Astrocyte of the spinal cord (primary cell): ENCODE data around the gene GAN.
"Not testable (repeated sequence)": the region's sequence is repeated elsewhere in the genome, so short reads cannot be mapped to it uniquely, and the experiment has no call there.

Source experiments
- DNase-seq: peaks from one replicate; pipeline ENCODE4 v3.0.0; 2011; ENCODE audit warnings: low read depth, low spot score
- H3K4me3 ChIP-seq: 2 replicates; pipeline ENCODE4 v1.5.1; 2011; ENCODE audit warnings: low read depth, mild to moderate bottlenecking, low read length, moderate library complexity
- CTCF ChIP-seq: IDR thresholded peaks from 2 replicates; pipeline ENCODE4 v1.5.1; 2012; ENCODE audit warnings: low read depth, mild to moderate bottlenecking, low read length, inconsistent platforms
- in situ Hi-C: cut with HindIII; loops from 2 replicates; pipeline ENCODE4 v1.10.0; 2017; ENCODE audit warnings: low sequenced_read_pairs

GAN gene

GRCh38 chr16:81397058-81397878 lies 82.5 kb downstream of the GAN start:
- H3K4me3 ChIP-seq = no peak overlapping the region
- DNase-seq = no peak
- in situ Hi-C loops = no loop called here
- TF ChIP-seq CTCF = no peak

GRCh38 chr16:81397879-81398520 lies 83.2 kb downstream of the GAN start:
- in situ Hi-C loops = no loop called here
- no peak overlapping the region for H3K4me3 ChIP-seq
- TF ChIP-seq CTCF = no peak
- no peak for DNase-seq

GRCh38 chr16:81399909-81400308 lies 85.1 kb downstream of the GAN start:
- in situ Hi-C loops = no loop called here
- no peak for TF ChIP-seq CTCF
- no peak for DNase-seq
- H3K4me3 ChIP-seq = no peak overlapping the region

- DNase-seq = no peak
- TF ChIP-seq CTCF = no peak
- no peak overlapping the region for H3K4me3 ChIP-seq
- in situ Hi-C loops = no loop called here
Observed at GRCh38 chr16:81401035-81401950, 86.5 kb downstream of the GAN start.

GRCh38 chr16:81403208-81403600 lies 88.4 kb downstream of the GAN start:
- no peak overlapping the region for H3K4me3 ChIP-seq
- in situ Hi-C loops = no loop called here
- TF ChIP-seq CTCF = no peak
- DNase-seq = no peak

GRCh38 chr16:81403601-81404391 lies 89.0 kb downstream of the GAN start:
- DNase-seq = peak; percentile 65
- H3K4me3 ChIP-seq = peak overlapping the region; percentile 15
- in situ Hi-C loops = no loop called here
- TF ChIP-seq CTCF = peak; percentile 88

GRCh38 chr16:81405002-81405401 lies 90.2 kb downstream of the GAN start:
- DNase-seq, H3K4me3 ChIP-seq, in situ Hi-C loops: not testable (repeated sequence)
